Fibroblast of skin of back (primary cell): Measurements from ENCODE around the gene CUZD1.

Source experiments
- DNase-seq: peaks from one replicate; pipeline ENCODE4 v3.0.0-alpha.2; 2013

CUZD1 gene

DNA sequence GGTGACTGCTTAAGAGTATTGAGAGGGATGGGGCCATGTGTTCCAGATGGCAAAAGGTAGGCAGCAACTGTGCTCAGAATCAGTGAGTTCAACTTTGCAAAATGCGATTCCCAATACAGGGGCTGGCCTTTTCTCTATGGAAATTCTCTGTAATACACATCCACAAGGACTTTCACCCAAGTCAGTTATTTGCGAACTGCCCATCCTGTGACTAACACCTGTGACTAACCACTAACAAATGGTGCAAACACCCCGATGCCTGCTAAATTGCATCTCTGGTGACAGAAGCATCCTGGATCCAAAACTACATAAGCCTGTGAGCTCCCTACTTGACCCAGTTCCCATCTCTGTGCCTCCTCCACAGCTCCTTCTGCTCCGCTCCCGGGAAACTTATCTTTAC, 9.0 kb upstream of the CUZD1 start:
- peak; percentile 91 for DNase-seq

DNA sequence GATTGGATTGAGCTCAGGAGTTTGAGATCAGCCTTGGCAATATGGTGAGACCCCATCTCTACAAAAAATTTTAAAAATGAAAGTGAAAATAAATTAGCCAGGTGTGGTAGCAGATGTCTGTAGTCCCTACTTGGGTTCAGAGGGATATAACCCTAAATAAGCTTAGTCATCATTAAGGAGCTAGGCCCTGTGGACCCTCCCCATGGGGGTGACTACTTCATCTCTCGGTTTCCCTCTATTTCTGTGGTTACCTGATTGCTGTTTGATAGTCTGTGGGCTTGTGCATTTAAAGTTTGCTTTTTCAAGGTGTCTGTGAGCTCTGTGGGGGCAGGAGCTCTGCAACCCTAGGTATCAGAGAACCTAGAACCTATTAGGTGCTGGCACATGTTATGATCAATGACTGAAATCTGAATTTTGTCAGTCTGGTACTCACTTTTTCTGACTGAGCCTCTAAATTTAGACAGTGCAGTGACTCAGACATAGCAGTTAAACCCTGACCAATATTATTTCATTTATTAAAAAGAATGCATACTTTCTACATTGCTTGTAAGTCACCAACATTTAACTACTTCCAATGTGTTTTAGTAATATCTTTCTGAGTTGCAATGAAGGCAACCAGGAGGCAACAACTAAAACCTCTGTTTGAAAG, 8.1 kb upstream of the CUZD1 start:
- DNase-seq = peak; percentile 73

DNA sequence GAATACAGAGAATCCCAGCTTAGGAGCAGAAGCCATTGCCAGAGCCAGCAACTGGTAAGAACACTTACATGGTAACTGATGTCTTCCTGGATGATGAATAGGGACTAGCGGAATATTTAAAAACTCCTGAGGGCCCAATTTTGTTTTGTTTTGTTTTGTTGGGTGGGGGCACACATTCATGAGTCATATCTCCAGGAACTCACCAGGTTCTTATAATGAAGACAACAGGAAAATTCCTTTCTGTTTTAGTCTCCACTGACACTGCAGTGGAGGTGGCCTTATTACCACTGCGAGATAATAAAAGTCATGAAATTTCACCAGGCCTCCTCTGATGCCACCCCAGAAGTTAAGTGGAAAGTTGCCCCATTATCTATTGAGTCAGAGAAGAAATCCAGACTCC, 6.6 kb upstream of the CUZD1 start:
- peak; percentile 74 for DNase-seq

DNA sequence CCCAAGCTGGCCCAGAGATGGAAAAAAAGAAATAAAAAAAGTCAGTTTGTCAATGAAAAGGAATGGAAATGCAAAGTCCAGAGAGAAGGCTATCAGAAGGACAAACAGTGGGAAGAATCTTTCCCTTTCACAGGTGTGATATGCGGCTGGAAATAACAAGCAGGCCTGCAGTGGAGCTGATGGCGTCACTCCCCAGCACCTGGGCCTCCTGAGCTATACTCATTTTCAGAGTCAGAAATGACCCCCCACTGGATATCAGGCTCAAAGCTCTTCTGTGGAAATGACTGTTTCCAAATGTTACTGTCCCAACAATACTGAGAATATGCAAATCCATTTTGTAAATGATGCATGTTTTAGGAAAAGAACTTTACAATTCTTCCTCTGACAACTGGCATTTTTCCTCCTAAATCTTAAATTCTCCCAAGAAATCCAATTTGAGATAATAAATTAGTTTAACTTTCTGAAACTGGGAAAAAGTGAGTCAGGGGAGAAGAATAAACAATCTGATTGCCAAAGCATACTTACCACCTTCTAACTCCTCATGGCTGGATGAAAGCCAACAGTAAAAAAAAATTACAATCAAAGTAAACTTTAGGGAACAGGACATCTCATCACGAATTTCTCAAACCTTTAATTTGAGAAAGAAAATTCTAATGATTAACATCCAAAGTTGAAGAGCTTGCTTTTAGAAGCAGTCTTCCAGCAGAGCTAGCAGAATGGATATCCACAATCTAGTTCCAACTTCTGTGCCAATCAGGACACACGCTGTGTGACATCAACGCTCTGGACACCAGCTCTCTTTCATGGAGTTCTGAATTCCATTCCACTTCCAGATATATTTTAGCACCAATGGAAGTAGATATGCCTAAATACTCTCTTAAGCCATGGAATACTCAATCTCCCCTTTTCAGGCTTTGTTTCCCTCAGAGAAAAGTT, 5.3 kb upstream of the CUZD1 start:
- peak; percentile 58 for DNase-seq

DNA sequence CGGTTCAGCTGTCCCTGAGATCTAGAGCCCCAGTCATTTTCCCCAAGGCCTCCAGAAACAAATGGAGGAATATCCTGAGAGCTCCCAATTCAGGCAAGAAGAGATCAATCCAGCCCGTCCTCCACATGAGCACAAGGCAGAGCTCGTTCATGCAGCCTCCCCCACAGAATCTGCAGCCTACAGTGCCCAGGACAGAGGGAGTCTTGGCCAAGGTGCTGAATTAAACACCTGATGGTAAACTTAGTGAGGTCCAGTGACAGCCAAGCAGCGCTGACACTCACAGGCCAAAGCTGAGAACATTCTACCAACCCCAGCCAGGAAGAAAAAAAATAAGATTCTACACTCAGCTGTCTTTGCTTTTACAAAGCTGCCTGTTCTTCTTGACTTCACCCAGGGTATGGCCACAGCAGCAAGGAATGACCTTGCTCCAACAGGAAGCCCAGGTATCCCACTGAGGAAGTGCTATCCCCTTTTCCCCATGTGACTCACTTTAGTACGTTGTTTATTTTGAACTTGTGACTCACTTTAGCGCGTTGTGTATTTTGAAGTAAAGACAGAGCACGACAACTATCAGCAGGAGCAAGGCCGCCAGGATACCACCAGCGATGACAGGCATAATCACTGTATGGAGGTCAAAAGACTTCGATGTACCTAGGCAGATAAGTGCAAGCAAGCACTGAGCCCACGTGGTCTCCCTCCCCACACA, 4.4 kb upstream of the CUZD1 start:
- no peak for DNase-seq

DNA sequence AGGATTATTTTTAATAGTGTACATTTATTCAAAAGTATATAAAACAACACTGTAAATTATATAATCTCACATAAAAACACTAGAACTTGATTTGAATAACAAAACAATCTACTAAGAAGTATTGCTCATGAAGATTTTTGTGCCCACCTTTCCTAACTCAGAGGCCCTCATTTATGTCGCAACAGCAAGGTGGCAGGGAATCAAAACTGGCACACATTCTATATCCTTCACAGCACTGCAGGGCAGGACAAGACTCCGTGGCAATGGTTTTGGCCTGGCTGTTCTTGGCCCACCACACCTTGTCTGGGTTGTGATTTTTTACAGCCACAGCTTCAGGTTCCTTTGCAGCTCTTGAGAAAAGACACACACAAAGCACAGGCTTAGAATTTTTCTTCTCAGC, 3.4 kb upstream of the CUZD1 start:
- DNase-seq = no peak

DNA sequence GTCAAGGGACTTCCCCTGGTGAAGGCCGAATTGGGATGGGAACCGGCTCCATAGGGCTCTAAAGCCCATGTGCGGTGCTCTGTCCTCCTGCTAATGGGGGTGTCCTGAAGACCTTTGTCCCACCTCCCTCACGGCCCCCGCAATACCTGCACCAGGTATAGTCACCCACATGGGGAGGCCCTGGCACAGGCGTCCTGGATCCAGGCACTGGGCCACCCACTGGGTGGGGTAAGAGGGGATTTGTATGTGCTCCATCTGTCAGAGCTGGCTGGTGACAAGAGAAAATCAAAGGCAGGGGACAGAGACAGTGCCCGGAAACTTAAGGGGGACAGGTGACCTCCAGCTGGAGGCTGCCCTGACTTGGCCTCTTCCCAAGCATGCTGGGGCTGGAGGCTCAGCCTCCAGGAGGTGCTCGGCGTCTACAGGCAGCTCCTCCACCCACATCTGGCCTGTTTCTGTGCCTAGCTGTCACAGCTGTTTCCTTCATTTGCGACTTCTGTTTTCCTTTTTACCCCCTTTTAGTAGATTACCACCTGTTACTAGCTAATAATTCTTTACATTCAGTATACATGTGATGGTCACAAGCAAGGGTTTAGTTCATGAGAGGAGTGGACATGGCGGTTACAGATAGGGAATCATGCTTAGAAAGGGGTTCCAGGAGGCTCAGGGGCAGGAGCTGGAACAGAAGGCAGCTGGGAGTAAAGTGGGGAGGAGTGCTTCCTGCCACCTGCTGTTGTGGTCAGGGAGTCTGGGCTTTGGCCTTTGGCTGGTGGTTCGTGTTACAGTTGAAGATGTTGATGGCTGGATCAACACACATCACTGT, 2.3 kb upstream of the CUZD1 start:
- no peak for DNase-seq

DNA sequence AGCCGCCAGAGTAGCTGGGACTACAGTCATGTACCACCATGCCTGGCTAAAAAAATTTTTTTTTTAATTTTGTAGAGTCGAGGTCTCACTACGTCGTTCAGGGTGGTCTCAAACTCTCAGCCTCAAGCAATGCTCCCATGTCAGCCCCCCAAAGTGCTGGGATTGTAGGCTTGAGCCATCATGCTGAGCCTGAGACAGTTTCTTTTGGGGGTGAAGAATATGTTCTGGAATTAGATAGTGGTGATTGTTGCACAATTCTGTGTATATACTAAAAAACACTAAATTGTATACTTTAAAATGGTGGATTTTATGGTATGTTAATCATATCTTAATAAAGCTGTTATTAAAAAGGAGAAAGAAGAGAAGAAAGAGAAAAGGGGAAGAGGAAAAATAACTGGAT, 1.5 kb downstream of the CUZD1 start:
- no peak for DNase-seq

DNA sequence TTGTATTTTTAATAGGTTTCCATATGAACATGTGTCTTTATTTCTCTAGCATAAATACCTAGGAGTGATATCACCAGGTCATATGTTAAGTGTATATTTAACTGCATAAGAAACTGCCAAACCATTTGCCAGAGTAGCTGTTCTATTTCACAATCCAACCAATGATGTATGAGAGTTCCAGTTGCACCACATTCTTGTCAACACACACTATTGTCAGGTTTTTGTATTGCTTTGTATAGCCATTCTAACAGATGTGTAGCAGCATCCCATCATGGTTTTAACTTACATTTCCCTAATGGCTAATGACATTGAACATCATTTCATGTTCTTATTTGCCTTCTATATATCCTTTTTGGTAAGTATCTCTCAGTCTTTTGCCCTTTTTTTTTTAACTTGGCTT, 4.1 kb downstream of the CUZD1 start:
- DNase-seq = no peak

DNA sequence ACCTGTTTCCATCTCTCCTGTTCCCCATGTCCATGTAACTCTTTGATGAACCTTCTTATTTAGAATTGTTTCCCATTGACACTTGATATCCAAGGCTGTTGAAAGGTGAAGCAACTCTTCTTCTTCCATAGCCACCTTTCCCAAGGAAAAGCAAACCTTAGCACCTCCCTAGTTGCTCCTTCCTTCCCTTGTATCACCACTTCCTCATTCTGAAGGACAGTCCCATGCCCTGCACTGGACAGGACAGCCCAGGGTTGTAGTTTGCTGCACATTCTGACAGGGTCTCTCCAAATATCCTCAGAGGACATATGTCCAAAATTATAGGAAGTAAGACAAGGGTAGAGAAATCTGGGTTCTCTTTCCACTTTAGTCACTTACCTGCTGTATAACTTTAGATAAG, 6.2 kb downstream of the CUZD1 start:
- DNase-seq = no peak

DNA sequence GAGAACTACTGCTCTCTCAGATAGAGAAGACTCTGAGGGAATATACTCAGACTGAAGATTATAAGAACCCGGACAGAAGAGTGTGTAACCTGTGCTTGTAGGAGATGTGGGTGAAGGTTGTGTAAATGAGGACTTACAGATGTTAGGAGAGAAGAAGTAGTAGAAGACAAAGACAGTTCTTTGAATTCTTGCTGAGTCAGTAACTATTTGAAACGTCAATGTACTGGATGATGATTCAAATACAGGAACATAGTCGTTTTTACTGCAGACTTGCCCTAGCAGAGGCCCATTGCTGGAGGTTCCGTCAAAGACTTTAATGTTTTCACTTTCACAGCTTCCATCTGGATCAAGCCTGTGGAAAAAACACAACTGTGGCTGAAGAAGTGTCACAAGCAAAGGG, 6.8 kb downstream of the CUZD1 start:
- no peak for DNase-seq

DNA sequence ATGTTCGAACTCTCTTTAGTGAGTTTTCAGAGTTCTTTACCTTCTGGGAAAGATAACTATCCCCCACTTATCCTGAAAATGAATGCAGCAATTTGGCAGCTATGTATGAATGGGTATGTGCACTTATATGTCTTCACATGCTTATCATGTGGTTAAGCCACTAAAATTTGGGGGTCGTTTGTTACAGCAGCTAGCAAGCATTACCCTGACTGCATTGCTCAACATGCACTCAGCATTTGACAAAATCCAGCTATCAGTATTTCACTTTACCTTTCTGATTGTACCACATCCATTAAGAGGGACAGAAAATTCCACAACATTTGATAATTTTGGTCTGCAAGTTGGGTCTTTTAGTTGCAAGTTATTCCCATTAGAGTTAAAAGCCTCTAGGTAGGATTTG, 9.7 kb downstream of the CUZD1 start:
- no peak for DNase-seq

DNA sequence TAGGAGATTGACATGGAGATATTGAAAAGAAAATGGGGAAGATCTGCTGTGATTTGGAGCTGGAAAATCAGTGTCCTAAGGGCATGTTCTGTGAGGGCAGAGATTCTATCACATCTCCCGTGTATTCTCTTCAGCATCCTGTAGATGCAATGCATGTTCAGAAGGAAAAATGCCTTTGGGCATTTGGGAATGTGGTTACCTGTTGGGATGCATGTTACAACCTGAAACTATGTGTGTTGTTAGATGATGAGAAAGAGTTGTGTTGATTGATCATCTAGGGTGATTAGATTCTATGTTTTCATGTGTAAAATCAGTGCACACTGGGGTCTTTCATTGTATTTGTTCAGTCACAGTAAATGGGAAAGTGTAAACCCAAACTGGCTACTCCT, 14.7 kb downstream of the CUZD1 start:
- no peak for DNase-seq

DNA sequence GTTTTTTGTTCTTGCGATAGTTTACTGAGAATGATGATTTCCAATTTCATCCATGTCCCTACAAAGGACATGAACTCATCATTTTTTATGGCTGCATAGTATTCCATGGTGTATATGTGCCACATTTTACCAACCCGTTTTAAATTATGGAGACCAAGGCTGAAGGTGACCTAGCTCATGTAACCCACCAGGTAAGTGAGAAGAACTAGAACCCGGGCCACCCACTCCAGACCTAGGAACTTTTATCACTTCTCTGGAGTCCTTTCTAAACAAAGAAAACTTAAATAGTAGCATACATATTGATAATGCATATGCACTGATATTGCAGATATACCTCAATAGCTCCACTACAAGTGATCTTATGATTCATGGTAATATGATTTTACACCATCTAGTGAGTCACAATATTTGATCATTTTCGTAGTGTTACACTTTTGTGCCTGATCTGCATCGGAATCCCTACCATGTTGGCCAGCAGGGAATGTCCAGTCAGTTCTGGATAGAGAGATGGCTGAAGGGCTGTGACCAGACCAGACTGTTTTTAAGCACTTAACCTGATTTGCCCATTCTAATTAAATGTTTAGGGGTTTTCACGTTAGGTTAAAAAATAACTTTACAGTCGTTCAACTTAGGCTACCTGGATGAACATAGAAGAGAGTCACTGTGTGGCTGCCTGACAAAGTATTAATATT, 15.2 kb downstream of the CUZD1 start:
- DNase-seq = no peak

DNA sequence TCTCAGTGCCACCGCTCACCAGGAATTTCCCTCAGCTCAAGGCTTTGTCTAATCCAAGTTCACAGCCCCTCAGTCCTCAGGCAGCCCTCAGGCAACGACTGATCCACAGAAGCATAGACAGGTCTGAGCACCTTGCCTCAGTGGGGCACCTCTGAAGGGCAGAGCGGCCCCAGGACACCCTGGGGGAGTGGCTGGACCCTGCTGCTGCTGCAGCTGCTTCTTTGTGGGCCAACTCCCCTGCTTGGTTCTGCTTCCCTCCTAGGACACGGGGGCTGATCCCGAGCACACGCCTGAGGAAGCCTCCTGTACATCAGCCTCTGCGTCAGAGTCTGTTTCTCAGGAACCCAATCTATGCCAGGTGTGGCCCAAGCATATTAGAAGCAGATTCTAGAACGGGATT, 16.2 kb downstream of the CUZD1 start:
- no peak for DNase-seq

DNA sequence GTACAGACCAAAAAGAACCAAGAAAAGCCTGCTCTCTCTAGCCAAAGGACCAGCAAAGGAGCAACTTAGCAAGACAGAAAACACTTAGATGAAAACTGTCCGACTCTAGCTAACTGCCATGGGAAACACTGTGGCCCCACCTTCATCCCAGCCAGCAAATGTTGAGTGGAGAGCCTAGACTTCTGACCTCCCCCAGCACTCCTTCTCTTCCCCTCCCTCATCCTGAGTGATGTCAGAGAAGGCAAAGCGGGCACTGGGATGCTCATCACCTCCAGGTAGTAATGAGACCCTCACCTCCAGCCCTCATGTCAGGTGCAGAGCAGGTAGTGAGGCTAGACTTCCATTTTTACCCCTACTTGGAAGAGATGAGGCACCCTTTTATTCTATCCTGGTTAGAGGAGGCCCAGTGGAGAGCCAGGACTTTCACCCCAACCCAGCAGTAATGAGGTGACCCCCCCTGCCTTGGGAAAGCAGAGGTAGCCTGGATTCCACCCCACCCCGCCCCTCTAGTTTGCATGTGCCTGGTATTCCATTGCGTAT, 16.9 kb downstream of the CUZD1 start:
- DNase-seq = no peak

DNA sequence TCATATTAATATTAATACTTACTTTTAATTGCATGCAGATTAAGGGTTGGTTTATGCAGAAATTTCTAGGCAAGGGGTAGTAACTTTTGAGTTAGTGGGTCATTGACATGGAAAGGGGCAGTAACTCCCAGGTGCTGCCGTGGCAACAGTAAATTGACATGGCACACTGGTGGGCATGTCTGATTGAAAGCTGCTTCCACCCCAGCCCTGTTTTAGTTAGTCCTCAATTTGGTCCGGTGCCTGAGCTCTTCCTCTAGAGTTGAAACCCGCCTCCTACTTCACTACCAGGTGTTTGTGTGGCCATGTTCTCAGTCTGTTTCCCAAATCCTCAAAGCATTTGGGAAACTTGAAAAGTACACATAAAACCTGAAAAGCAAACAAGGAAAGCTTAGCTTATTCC, 18.4 kb downstream of the CUZD1 start:
- no peak for DNase-seq

DNA sequence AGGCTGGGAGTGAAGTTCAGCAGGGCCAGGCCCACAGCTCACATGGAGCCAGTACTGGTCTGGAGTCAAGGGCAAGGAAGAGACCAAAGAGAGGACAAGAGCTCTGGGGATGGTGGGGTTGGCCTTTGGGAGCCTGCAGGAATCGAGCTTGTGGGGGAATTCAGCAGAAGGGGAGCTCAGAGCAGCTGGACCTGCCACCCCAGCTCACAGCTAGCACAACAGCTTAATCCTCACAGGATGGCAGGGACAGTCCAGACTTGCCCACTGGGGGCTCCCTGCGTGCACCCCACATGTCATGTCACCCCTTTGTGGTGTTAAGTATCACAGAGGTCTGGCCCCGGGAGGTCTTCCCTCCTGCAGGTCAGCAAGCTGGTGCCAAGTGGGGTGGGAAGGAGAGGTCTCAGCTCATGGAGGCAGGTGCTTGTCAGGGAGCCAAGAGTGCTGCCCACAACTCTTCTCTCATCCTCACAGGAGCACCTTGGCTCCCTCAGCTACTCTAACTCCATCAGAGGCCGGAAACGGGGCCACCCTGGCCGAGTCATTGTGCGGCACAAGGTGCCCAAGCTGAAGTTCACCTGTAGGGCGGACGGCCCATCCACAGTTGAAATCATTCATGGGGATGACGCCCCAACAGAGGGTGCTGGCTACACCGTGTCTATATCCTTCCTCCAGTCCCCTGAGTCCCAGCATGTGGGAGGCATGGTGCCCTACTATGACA, 22.5 kb downstream of the CUZD1 start:
- no peak for DNase-seq

DNA sequence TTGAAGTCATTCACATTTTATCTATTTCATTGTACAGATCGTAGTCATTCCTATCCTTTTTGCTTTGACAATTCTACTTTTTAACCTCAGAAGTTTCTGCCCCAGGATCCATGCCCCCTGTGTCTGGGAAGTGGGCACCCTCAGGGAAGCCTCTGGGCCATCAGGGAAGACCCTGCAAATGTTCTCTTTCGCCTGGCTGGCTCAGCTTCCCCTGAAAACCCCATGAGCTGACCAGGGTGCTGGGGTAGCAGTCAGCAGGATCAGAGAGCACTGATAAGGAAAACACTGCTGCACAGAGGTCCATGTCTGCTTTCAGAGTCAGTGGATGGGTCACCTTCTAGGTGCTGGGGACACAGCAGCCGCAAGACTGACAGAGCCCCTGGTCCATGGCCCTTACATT, 23.8 kb downstream of the CUZD1 start:
- no peak for DNase-seq

DNA sequence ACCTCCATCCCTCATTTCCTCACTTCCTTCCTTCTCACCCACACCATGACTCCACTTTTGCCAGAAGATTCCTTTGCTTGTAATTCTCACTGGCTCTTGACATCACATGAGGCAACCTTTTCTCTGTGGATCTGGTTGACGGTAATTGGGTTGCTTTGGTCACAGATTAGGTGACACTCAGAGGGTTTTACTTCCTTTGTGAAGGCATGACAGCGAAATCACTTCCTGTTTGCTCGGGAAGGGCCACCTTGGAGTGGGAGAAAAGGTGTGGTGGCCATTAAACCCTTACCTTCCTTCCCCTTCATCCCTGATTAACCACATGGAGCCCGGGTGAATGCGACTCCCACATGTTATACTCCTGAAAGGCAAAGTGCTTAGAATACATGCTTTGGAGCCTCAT, 30.2 kb downstream of the CUZD1 start:
- no peak for DNase-seq

DNA sequence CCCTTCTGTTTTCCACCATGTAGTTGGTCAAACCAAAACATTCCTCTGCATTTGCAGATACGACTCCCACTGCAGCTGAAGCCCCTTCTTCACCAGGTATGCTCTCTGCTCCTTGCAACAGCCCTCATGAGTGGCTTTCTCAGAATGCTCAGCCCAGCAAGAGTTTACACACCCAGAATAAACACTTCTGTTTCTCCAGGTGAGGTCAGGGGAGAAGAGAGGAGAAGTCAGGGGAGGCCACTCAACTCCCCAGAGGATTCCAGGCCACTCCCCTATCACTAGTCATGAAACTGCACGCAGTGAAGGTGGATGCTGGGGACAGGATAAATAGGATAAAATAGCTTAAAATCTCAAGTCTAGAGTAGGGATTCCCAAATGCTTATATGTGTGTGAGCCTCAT, 31.2 kb downstream of the CUZD1 start:
- no peak for DNase-seq
